NCI-H748 (cell line): ENCODE data around the gene FAM168B.

Experiments
- DNase-seq: peaks from one replicate; lab custom pipeline; 2025; ENCODE audit not compliant: unreplicated experiment; lab: John Stamatoyannopoulos, UW

FAM168B gene

DNA sequence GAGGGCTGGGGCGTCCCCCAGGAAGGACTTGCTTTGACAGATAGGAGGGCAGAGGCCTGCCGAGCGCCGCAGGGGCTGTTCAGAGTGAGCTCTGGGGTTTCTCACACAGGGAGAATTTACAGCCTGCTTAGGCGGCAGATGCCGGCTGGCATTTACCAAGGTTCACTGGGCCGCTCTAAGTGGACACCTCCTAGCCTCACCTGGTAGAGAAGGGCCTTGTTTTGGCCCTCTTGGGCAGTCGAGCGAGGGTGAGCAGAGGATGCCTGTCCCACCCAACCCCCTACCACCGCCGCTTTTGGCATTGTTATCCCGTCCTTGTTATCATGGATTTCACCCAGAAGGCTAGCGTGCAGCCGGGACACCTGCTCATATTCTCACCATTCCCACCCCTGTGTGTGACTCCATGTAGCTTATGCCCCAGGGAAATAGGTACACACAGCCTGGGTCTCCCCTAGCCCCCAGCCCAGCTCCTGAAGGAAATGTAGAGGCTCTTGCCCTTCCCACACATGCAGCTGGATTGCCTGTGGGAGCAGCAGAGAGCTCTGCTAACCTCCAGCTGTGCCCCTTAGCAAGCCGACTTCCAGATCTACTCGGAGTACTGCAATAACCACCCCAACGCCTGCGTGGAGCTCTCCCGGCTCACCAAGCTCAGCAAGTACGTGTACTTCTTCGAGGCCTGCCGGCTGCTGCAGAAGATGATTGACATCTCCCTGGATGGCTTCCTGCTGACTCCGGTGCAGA is 52.4 kb downstream of the FAM168B start:
- DNase-seq = no peak

DNA sequence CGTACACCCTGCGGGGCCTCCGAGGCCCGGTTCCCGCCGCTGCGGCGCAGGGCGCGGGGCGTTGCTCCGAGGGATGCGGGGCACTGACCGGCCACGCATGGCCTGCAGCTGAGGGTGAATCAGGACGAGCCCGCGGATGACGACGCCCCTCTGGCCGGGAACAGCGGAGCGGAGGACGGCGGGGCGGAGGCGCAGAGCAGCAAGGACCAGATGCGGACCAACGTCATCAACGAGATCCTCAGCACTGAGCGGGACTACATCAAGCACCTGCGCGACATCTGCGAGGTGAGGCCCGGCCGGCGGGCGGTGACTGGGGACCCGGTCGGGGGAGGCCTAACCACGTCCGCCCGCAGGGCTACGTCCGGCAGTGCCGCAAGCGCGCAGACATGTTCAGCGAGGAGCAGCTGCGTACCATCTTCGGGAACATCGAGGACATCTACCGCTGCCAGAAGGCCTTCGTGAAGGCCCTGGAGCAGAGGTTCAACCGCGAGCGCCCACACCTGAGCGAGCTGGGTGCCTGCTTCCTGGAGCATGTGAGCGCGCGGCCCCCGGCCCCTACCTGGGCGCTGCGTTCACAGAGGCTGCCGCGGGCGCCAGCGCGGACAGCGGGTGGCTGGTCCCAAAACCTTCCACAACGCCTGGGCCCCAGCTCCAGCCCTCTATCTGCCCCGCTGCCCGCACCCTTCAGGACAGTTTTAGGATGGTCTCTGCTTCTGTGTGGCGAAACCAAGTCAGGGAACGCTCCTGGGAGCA is 53.2 kb downstream of the FAM168B start:
- DNase-seq = no peak

DNA sequence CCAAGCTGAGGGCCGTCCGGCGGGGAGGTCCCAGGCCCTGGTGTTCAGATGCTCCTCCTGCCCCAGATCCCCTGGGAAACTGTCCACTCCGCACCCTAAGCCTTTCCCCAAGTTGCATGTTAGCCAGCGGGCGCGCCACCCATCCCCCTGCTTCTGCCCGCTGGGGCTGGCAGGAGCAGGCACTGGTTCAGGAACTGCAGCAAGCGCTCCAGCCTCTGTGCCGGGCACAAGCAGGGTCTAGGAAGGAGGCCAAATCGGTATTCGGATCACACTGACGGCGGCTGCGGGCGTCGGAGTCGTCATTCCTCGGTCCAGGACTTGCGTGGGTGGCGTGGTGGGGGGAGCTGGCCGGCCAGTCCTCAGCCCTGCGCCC is 53.7 kb downstream of the FAM168B start:
- no peak for DNase-seq

DNA sequence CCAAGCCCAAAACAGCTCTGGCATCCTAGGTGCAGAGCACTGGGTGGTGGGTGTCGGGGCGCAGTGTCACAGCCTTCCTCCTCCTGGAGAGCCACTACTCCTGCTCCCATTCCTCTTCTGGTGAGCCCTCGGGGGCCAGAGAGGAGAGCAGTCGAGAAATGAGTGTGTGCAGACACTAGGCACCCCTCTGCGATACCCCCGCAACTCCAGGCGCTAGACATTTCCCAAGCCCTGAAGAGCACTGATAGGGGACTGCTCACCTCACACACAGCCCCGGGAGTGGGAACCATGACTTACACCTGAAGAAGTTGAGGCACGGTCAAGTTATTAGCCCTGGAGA is 54.2 kb downstream of the FAM168B start:
- no peak for DNase-seq

DNA sequence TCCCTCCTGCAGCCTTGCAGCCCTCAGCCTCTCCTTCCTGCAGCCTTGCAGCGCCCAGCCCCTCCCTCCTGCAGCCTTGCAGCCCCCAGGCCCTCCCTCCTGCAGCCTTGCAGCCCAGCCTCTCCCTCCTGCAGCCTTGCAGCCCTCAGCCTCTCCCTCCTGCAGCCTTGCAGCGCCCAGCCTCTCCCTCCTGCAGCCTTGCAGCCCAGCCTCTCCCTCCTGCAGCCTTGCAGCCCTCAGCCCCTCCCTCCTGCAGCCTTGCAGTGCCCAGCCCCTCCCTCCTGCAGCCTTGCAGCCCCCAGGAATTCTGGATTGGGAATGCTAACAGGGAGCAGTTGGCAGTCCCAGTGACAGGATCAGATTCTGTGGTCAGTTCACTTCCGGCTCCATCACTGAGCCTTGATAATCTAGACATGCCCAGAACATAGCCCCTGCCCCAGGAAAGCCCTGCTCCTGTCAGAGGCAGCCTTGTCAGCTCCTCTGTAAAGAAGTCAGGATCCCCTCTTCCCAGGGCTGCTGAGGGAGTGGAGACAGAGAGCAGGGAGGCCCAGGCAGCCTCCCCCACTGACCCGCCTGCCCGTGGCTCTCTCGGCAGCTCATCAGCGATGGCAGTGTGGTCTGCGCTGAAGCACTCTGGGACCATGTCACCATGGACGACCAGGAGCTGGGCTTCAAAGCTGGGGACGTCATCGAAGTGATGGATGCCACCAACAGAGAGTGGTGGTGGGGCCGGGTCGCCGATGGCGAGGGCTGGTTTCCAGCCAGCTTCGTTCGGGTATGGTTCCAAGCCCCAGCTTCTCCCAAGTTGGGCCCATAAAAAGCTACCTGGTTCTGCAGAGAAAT is 54.8 kb downstream of the FAM168B start:
- DNase-seq = no peak

DNA sequence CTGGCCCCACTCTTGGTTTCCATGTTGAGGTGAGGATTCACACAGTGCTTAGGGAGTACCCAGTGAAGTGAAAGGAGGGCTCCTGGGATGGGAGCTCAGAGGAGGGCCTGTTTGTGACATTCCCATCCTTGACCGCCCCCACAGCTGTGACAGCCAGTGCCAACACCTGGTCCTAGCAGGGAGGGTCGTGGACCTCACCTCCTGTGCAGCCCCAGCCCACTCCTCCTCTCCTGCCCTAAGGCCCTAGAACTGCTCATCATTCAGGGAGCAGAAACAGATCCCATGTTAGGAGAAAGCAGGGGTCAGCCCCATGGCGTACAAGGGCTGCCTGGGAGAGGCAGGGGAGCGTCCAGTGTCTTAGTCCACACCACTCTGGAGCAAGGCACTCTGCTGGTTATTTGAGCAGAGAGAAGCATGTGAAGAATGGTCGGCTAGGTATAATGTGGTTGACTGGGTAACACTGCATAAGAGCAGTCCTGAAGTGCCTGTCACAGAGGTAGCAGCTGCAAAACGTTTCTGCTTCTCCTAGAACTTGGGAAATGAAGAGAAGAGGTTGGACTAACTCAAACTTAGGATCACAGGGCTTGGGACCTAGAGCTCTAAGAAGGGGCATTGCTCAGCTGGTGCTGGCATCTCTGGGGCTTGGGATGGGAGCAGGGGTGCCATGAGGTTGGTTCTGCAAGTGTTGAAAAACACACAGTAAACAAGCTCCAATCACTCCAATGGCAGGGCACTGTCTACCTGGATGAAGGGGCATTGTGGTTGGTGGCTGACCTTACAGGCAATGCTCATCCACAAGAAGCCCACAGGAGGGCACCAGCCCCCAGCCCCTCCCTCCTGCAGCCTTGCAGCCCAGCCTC is 55.6 kb downstream of the FAM168B start:
- no peak for DNase-seq

DNA sequence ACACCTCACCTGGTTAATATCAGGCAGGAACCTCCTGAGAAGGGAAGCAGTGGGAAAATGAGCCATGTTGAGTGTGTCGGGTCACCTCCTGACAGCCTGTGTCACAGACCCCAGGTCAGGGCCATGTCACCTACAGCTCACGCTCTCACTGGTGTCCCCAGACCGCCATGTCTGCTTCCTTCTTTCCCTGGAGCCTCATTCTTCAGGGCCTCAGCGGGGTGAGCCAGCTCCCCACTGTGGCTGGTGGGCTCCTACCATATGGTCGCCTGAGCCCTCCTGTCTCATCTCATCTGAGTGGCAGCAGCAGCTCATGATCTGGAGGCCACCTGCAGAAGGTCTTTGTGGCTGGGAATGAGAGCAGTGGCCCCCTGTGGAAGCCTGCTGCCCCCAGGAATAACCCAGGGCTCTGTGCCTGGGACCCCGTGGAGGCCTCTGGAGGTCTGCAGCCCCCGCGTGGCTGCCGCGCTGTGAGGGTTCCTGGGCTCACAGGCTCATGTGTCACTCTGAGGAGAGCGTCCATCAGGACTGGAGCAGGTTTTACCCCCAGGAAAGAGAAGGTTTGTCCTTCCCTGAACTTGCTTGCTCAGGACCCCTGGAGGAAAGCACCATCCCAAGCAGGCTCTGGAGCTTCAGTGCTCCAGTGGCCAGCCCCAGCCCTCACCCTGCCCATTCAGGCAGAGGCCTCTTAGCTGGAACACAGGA is 56.4 kb downstream of the FAM168B start:
- no peak for DNase-seq

DNA sequence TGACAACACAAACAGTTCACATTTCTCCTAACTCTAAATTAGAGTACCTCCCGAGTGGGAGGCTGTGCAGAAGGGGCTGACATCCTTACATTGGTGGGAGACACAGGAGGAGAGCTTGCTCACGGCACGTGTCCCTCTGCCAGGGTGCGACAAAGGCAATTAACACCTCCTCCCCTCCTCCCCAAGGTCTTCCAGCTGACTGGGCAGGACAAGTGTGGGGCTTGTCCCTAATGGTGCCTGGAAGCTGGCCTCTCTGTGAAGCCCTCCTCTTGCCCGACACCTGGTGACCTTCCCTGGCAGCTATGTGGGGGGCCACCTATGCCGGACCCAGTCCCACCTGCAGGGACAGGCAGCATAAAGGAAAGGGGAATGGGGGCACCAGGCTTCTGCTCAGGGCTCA is 57.0 kb downstream of the FAM168B start:
- DNase-seq = no peak

DNA sequence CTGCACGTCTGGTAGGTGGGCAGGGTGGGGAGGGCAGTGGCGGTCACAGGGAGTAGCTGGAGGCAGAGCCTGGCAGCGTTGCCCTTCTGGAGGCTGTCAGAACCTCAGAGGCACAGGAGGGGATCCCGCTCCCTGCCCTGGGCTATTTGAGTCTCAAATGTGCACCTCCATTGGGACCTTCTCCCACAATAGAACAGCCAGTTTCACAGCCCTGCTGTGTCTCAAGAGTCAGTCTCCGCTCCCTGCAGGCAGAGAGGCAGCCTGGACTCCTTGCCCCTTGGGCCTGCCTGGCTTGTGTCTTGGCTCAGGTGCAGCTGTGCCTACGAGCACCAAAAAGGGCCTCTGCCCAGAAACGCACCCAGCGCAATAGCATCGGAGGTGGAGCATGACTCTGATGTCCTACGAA is 57.4 kb downstream of the FAM168B start:
- no peak for DNase-seq

DNA sequence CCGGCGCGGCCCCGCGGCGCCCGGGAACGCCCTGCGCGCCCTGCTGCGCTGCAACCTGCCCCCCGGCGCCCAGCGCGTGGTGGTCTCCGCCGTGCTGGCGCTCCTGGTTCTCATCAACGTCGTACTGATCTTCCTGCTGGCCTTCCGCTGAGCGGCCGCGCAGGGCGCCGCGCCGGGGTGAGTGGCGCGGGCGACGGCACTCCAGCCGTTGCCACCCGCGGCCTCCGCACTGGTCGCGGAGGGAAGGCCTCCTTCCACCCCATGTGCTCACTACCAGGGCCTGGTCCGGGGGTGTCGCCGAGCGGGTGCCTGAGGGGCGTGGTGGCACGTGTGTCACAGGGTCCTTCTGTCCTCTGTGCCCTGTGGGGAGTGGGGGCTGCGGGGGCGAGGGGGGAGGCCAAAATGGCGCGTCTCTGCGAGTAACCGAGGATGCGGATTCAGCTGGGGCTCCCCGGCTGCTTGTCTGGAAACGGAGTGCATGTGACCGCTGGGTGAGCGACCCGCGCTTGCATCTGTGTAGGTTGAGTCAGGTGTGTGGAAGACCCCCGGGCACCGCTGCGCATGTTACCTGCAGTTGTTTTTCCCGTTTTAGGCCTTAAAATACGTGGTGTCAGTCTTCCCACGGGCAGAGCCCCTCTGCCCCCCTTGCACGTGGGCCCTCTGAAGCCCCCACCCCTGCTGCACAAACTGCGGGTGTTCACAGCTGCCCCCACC is 58.0 kb downstream of the FAM168B start:
- peak; percentile 36 for DNase-seq

DNA sequence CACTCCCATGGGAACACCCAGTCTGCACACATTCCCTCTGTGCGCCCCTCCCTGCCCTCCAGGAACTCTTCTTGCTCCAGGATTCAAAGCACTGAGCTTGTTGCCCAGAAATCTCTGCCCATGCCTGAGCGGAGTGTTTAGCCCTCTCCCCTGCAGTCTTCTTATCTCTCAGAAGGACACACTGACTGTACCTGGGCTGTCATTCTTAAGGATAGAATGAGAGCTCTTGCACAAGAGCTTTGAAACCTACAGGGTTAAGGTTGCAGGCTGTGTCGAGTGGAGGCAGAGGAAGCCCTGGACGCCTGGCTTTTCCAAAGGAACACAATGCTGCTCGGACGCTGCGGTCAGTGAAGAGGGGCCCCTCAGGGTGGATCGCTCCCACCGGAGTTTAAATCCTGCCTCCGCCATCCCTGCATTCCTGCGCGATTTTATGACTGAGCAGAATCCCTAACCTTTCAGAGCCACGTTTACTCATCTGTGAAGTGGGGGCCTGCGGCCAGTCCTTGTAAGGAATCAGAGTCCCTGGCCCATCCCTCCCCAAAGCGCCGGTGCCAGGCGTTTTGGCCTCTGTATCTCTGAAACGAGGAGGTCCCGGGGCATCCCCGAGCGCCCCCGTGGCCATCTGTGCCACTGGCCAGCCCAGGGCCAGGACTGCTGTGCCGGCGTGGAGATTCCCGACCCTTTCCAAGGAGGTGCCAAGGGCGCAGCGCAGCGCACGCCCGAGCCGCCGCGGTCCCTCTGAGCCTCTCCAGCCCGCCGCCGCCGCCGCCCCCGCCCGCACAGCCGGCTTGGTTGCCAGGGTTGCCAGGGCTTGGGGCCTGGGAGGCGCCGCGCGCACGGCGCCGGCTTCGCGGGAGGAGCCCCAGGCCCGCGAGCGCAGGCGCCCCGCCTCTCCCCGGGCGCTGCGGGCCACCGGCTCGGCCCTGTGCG is 58.9 kb downstream of the FAM168B start:
- peak; percentile 59 for DNase-seq

DNA sequence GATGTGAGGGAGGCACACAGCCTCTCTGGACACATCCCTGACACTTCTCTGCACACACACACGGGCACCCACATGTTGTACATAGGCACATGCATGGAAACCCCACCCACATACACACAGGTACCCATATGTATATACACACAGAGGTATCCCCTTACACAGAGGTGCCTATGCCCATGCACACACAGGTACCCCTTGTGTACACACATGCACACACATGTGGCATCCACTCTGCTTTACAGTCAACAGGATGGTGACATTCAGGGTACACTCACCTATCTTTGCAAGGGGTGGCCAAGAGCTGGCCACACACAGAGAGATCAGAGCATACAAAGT is 59.5 kb downstream of the FAM168B start:
- no peak for DNase-seq

DNA sequence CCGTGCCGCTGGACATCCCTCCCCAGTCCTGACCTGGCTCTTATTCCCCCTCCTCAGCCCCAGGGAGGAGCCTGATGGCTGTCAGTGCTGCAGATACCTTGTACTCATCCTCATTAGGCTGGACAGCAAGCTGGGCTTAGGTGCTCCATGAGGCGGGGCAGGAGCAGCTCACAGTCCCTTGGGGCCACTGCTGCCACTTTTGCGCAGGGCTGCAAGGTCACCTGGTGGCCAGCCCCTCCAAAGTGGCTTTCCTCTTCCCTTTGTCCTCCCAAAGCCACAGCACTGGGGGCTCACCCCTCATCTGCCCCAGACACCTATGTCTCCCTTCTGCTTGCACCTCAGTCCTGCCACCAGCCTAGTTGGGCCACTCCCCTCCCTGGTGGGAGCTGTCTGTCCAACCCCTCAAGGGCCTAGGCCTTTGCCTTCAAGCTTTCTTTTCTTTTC is 60.8 kb downstream of the FAM168B start:
- no peak for DNase-seq

DNA sequence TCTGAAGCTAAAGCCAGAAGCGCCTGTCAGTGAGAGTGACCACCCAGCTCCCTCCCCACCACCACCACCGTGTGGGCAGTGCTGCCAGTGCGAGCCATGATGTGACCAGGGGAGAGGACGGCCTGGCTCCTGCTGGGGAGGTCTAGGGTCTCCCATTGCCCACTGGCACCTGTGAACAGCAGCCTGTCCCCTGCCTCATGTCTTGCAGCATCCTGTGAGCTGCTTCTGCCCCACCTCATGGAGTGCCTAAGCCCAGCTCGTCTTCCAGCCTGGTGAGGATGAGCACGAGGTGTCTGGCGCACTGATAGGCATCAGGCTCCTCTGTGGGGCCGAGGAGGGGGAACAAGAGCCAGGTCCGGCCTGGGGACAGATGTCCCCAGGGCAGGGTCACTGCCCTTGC is 61.4 kb downstream of the FAM168B start:
- no peak for DNase-seq

DNA sequence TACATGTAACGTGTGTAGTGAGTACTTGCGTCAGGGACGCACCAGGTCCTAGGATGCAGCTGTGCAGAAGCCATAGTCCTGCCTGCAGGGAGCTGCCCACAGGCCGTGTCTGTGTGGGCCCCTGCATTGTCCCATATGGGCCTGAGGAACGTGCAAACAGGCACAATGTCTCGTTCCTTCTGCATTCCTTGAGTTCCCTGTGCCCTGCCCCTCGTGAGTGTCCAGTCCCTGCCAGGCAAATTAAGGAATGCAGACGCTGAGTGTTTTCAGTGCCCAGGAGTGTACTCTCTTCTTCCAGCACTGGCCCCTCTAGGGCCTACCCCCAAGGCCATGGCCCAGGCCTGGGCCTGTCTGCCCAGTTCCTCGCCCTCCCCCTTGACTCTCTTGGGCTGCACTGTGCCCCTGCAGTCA is 61.8 kb downstream of the FAM168B start:
- no peak for DNase-seq

DNA sequence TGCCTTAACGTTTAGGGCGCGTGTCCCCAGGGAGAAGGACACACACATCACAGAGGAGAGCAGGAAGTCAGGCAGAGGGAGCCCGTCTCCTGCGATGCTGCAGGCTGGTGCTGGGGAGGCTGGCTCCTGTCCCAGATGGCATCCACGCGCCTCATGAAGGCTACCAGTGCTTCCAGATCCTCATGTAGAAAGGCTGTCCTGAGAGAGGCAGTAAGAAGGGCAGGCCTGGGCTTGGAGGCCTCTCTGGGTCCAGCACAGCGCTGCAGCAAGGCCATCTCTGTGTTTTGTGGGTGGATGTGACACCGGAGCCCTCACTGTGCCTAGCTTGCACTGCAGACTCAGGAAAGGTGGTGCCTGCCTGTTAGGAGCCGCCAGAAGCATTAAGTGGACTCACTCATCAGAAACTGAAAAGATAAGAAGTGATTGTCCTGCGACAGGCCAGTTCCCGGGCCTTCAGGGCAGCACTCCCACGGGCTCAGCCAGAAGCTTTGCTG is 62.7 kb downstream of the FAM168B start:
- DNase-seq = no peak

DNA sequence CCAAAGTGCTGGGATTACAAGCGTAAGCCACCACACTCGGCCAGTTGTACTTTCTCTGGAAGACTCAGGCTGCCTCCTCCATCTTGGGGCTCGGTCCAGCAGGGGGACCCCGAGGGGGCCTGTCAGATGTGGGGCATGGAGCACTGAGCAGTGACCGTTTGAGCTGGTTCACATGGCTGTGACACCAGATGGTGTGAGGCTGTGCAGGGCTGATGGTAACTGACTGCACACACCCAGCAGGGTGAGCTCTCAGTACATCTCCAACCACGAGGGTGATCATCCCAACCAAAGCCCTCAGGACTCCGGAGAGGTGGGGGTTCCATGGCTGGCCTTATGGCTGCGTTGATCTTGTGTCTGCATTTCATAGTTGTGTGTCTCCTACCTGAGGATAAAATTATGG is 63.4 kb downstream of the FAM168B start:
- no peak for DNase-seq
